Measurements from ENCODE around the gene RNF10. TPM values are rescaled to one million over a fixed set of nuclear protein-coding genes. Genes with fewer than 3 reads are reported as not detected.

The RNF10 gene
- total RNA-seq, 1 donor from 2014 or later, result 181 TPM

DNA sequence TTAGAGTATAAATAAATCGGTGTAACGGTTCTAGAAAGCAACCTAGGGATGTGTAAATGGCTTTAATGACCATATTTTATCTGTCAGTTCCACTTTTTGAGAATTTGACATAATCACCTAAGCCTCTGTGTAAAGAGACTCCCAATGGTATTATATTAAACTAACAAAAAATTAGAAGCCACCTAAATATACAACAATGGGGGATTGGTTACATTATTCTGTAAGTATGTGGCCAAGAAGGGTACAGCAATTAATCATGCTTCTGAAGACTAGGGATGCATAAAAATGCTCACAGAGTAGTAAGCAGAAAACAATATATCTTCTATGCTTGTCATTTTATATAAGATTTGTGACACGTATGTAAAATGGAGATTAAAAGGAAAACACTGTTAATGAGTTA is 10.5 kb downstream of the RNF10 start:
- Histone ChIP-seq H2AFZ (ENCODE audit: low read depth, low read length) (no peak overlapping the region), H3K36me3 (ENCODE audit: insufficient read depth, low read length) (peaks cover 17% of the 10 kb centered on the region), H3K4me3 (ENCODE audit: insufficient read depth, low read depth, low read length) (no peak overlapping the region), H3K4me1 (ENCODE audit: insufficient read depth, low read length) (peaks cover 4% of the 10 kb centered on the region), H3K9ac (ENCODE audit: low read length) (no peak overlapping the region), H3K9me3 (ENCODE audit: insufficient read depth, low read depth, low read length) (no peaks in the 10 kb centered on the region), H3K27me3 (ENCODE audit: insufficient read depth, low read length) (no peaks in the 10 kb centered on the region), H3K79me2 (ENCODE audit: insufficient read depth, low read length) (peaks cover 85% of the 10 kb centered on the region), H3K4me2 (ENCODE audit: low read length) (no peak overlapping the region), H3K27ac (ENCODE audit: low read depth, low read length) (no peak overlapping the region), H4K20me1 (ENCODE audit: insufficient read depth, low read length) (peaks cover 92% of the 10 kb centered on the region)
- H3K36me3 Mint-ChIP-seq (ENCODE audit: low read depth, unreplicated experiment), result peaks cover 15% of the 10 kb centered on the region
- FAIRE-seq (no peak), DNase-seq (ENCODE audit: low read depth) (no peak)
- H3K4me3 Mint-ChIP-seq (ENCODE audit: unreplicated experiment), result no peak overlapping the region
- TF ChIP-seq, protein P1, sequence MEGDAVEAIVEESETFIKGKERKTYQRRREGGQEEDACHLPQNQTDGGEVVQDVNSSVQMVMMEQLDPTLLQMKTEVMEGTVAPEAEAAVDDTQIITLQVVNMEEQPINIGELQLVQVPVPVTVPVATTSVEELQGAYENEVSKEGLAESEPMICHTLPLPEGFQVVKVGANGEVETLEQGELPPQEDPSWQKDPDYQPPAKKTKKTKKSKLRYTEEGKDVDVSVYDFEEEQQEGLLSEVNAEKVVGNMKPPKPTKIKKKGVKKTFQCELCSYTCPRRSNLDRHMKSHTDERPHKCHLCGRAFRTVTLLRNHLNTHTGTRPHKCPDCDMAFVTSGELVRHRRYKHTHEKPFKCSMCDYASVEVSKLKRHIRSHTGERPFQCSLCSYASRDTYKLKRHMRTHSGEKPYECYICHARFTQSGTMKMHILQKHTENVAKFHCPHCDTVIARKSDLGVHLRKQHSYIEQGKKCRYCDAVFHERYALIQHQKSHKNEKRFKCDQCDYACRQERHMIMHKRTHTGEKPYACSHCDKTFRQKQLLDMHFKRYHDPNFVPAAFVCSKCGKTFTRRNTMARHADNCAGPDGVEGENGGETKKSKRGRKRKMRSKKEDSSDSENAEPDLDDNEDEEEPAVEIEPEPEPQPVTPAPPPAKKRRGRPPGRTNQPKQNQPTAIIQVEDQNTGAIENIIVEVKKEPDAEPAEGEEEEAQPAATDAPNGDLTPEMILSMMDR (IDR thresholded peaks at IDR 0.05; ENCODE audit: insufficient read depth, low read depth, low read length), result no peak
- TF ChIP-seq EZH2 (IDR thresholded peaks at IDR 0.05; ENCODE audit: insufficient read depth, low read length), result no peak
- H3K27me3 Mint-ChIP-seq (ENCODE audit: low read depth, unreplicated experiment), result no peaks in the 10 kb centered on the region
- no peak overlapping the region for H3K27ac Mint-ChIP-seq (ENCODE audit: unreplicated experiment)
- H3K9me3 Mint-ChIP-seq (ENCODE audit: unreplicated experiment), result no peaks in the 10 kb centered on the region
- peaks cover 9% of the 10 kb centered on the region for H3K4me1 Mint-ChIP-seq (ENCODE audit: low read depth, unreplicated experiment)

DNA sequence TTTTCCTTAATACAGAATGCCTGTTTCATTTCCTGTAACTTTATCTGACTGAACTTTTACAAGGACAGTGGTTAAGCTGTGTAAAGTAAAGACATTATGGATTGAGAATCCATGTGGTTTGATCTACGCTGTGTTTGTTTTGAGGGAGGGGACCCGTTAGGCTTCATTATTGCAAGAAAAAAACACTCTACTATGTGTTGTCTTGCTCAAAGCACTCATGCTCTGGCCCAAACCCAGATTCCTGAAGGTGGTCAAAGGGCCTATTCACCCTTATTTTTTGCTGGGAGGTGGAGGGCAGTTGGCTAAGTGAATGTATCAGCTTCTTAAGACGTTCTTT is 11.9 kb downstream of the RNF10 start:
- peaks cover 88% of the 10 kb centered on the region for H4K20me1 ChIP-seq (ENCODE audit: insufficient read depth, low read length)

DNA sequence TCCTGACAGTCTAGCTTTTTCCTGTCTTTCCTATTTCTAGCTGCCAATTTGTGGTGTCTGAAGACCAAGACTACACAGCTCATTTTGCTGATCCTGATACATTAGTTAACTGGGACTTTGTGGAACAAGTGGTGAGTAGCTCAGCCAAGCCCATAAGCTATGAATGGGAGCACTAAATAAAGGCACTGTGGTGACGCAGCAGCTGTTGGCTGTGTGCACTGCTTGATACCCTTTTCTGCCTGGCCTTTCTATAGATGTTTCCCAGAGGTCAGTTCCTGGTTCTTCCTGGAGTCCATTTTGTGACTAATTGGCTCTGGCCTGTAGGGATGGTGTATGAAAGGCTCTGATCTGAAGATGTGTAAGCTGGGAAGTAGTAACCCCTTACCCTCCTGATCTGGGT is 20.5 kb downstream of the RNF10 start:
- Histone ChIP-seq H3K27me3 (ENCODE audit: insufficient read depth, low read length) (no peaks in the 10 kb centered on the region), H3K9me3 (ENCODE audit: insufficient read depth, low read depth, low read length) (no peaks in the 10 kb centered on the region), H3K27ac (ENCODE audit: low read depth, low read length) (no peak overlapping the region), H3K79me2 (ENCODE audit: insufficient read depth, low read length) (peaks cover 18% of the 10 kb centered on the region), H2AFZ (ENCODE audit: low read depth, low read length) (no peak overlapping the region), H3K4me2 (ENCODE audit: low read length) (no peak overlapping the region), H3K4me1 (ENCODE audit: insufficient read depth, low read length) (peaks cover 3% of the 10 kb centered on the region), H4K20me1 (ENCODE audit: insufficient read depth, low read length) (peaks cover 39% of the 10 kb centered on the region), H3K4me3 (ENCODE audit: insufficient read depth, low read depth, low read length) (no peak overlapping the region), H3K36me3 (ENCODE audit: insufficient read depth, low read length) (peaks cover 32% of the 10 kb centered on the region), H3K9ac (ENCODE audit: low read length) (no peak overlapping the region)
- TF ChIP-seq, protein P1 (IDR thresholded peaks at IDR 0.05; ENCODE audit: insufficient read depth, low read depth, low read length), result no peak
- TF ChIP-seq EZH2 (IDR thresholded peaks at IDR 0.05; ENCODE audit: insufficient read depth, low read length), result no peak
- Mint-ChIP-seq H3K27me3 (ENCODE audit: low read depth, unreplicated experiment) (no peaks in the 10 kb centered on the region), H3K4me3 (ENCODE audit: unreplicated experiment) (no peak overlapping the region), H3K27ac (ENCODE audit: unreplicated experiment) (no peak overlapping the region), H3K36me3 (ENCODE audit: low read depth, unreplicated experiment) (peaks cover 18% of the 10 kb centered on the region), H3K4me1 (ENCODE audit: low read depth, unreplicated experiment) (no peaks in the 10 kb centered on the region), H3K9me3 (ENCODE audit: unreplicated experiment) (no peaks in the 10 kb centered on the region)
- FAIRE-seq, result no peak
- DNase-seq (ENCODE audit: low read depth), result no peak

More for the DNA sequence above, 11.9 kb downstream of the RNF10 start:
- no peaks in the 10 kb centered on the region for H3K27me3 Mint-ChIP-seq (ENCODE audit: low read depth, unreplicated experiment)
- DNase-seq (ENCODE audit: low read depth) (no peak), FAIRE-seq (no peak)
- Histone ChIP-seq H2AFZ (ENCODE audit: low read depth, low read length) (no peak overlapping the region), H3K9ac (ENCODE audit: low read length) (no peak overlapping the region), H3K4me3 (ENCODE audit: insufficient read depth, low read depth, low read length) (no peak overlapping the region), H3K4me1 (ENCODE audit: insufficient read depth, low read length) (peaks cover 7% of the 10 kb centered on the region), H3K27ac (ENCODE audit: low read depth, low read length) (no peak overlapping the region), H3K36me3 (ENCODE audit: insufficient read depth, low read length) (peaks cover 21% of the 10 kb centered on the region), H3K79me2 (ENCODE audit: insufficient read depth, low read length) (peaks cover 84% of the 10 kb centered on the region), H3K4me2 (ENCODE audit: low read length) (no peak overlapping the region), H3K27me3 (ENCODE audit: insufficient read depth, low read length) (no peaks in the 10 kb centered on the region), H3K9me3 (ENCODE audit: insufficient read depth, low read depth, low read length) (no peaks in the 10 kb centered on the region)
- no peak overlapping the region for H3K4me3 Mint-ChIP-seq (ENCODE audit: unreplicated experiment)
- no peaks in the 10 kb centered on the region for H3K9me3 Mint-ChIP-seq (ENCODE audit: unreplicated experiment)
- H3K4me1 Mint-ChIP-seq (ENCODE audit: low read depth, unreplicated experiment), result peaks cover 7% of the 10 kb centered on the region
- TF ChIP-seq EZH2 (IDR thresholded peaks at IDR 0.05; ENCODE audit: insufficient read depth, low read length), result no peak
- TF ChIP-seq, protein P1 (IDR thresholded peaks at IDR 0.05; ENCODE audit: insufficient read depth, low read depth, low read length), result no peak
- H3K36me3 Mint-ChIP-seq (ENCODE audit: low read depth, unreplicated experiment), result peaks cover 13% of the 10 kb centered on the region
- H3K27ac Mint-ChIP-seq (ENCODE audit: unreplicated experiment), result no peak overlapping the region
